ENCODE data around the gene C19orf33. TPM values are rescaled to one million over a fixed set of nuclear protein-coding genes. Genes with fewer than 3 reads are reported as not detected.
"Not testable (repeated sequence)": the region's sequence is repeated elsewhere in the genome, so short reads cannot be mapped to it uniquely, and the experiment has no call there.

Gene C19orf33
- total RNA-seq, 1 donor from 2014 or later, result not detected

GRCh38 chr19:38335949-38336637 is 32.0 kb downstream of the C19orf33 start:
- no peak for TF ChIP-seq CTCF (IDR thresholded peaks at IDR 0.05)
- H3K9me3 Mint-ChIP-seq (ENCODE audit: unreplicated experiment), result no peaks in the 10 kb centered on the region
- peak overlapping the region; percentile 97 for H3K4me3 Mint-ChIP-seq (ENCODE audit: unreplicated experiment)
- H3K36me3 Mint-ChIP-seq (ENCODE audit: unreplicated experiment), result peaks cover 2% of the 10 kb centered on the region
- H3K27me3 Mint-ChIP-seq (ENCODE audit: unreplicated experiment), result no peaks in the 10 kb centered on the region
- peaks cover 7% of the 10 kb centered on the region for H3K4me1 Mint-ChIP-seq (ENCODE audit: unreplicated experiment)
- peak; percentile 98 for DNase-seq (ENCODE audit: extremely low spot score, unreplicated experiment)
- peak overlapping the region; percentile 99 for H3K27ac Mint-ChIP-seq (ENCODE audit: unreplicated experiment)

GRCh38 chr19:38336638-38337359 is 32.7 kb downstream of the C19orf33 start:
- peak; percentile 97 for DNase-seq (ENCODE audit: extremely low spot score, unreplicated experiment)
- Mint-ChIP-seq H3K9me3 (ENCODE audit: unreplicated experiment) (no peaks in the 10 kb centered on the region), H3K27ac (ENCODE audit: unreplicated experiment) (peak overlapping the region; percentile 99), H3K27me3 (ENCODE audit: unreplicated experiment) (no peaks in the 10 kb centered on the region), H3K36me3 (ENCODE audit: unreplicated experiment) (peaks cover 2% of the 10 kb centered on the region), H3K4me3 (ENCODE audit: unreplicated experiment) (peak overlapping the region; percentile 97), H3K4me1 (ENCODE audit: unreplicated experiment) (peaks cover 7% of the 10 kb centered on the region)
- no peak for TF ChIP-seq CTCF (IDR thresholded peaks at IDR 0.05)

- no peak overlapping the region for H3K27ac Mint-ChIP-seq (ENCODE audit: unreplicated experiment)
- DNase-seq (ENCODE audit: extremely low spot score, unreplicated experiment), result no peak
- no peaks in the 10 kb centered on the region for H3K9me3 Mint-ChIP-seq (ENCODE audit: unreplicated experiment)
- no peak for TF ChIP-seq CTCF (IDR thresholded peaks at IDR 0.05)
- H3K4me1 Mint-ChIP-seq (ENCODE audit: unreplicated experiment), result peaks cover 7% of the 10 kb centered on the region
- H3K4me3 Mint-ChIP-seq (ENCODE audit: unreplicated experiment), result peak overlapping the region; percentile 97
- H3K36me3 Mint-ChIP-seq (ENCODE audit: unreplicated experiment), result peaks cover 2% of the 10 kb centered on the region
- H3K27me3 Mint-ChIP-seq (ENCODE audit: unreplicated experiment), result no peaks in the 10 kb centered on the region
Observed at GRCh38 chr19:38337360-38337653, 33.3 kb downstream of the C19orf33 start.

GRCh38 chr19:38339011-38339410 is 35.0 kb downstream of the C19orf33 start:
- not testable (repeated sequence) for DNase-seq (ENCODE audit: extremely low spot score, unreplicated experiment); H3K9me3 Mint-ChIP-seq (ENCODE audit: unreplicated experiment); H3K4me3 Mint-ChIP-seq (ENCODE audit: unreplicated experiment); H3K4me1 Mint-ChIP-seq (ENCODE audit: unreplicated experiment); H3K27ac Mint-ChIP-seq (ENCODE audit: unreplicated experiment); H3K27me3 Mint-ChIP-seq (ENCODE audit: unreplicated experiment); H3K36me3 Mint-ChIP-seq (ENCODE audit: unreplicated experiment)

GRCh38 chr19:38340927-38341326 is 36.9 kb downstream of the C19orf33 start:
- Mint-ChIP-seq H3K4me3 (ENCODE audit: unreplicated experiment) (no peak overlapping the region), H3K27ac (ENCODE audit: unreplicated experiment) (no peak overlapping the region), H3K9me3 (ENCODE audit: unreplicated experiment) (no peaks in the 10 kb centered on the region), H3K4me1 (ENCODE audit: unreplicated experiment) (peaks cover 7% of the 10 kb centered on the region), H3K27me3 (ENCODE audit: unreplicated experiment) (no peaks in the 10 kb centered on the region), H3K36me3 (ENCODE audit: unreplicated experiment) (peaks cover 4% of the 10 kb centered on the region)
- no peak for TF ChIP-seq CTCF (IDR thresholded peaks at IDR 0.05)
- DNase-seq (ENCODE audit: extremely low spot score, unreplicated experiment), result no peak

Measured in osteocyte (in vitro differentiated cells).